CD4-positive, alpha-beta T cell treated with Interleukin-15 for 1 hour (primary cell): Measurements from ENCODE around the gene FOLH1.
"Not testable (repeated sequence)": the region's sequence is repeated elsewhere in the genome, so short reads cannot be mapped to it uniquely, and the experiment has no call there.

Experiments
- DNase-seq: peaks from one replicate; pipeline ENCODE4 v3.0.0-alpha.2; 2020

The FOLH1 gene

GRCh38 chr11:49208006-49208721 is at the start of gene FOLH1:
FOLH1 (minus strand) TSS chr11:49208602; CDS start chr11:49208409, 193 bp downstream.
- no peak for DNase-seq

- DNase-seq = not testable (repeated sequence)
Measured at GRCh38 chr11:49255148-49255547, 46.7 kb upstream of the FOLH1 start.

- DNase-seq = not testable (repeated sequence)
Measured at GRCh38 chr11:49251212-49251611, 42.8 kb upstream of the FOLH1 start.

- DNase-seq = not testable (repeated sequence)
Measured at GRCh38 chr11:49250398-49251115, 42.2 kb upstream of the FOLH1 start.

GRCh38 chr11:49249363-49249762 is 41.0 kb upstream of the FOLH1 start:
- DNase-seq = not testable (repeated sequence)

GRCh38 chr11:49233685-49234084 is 25.3 kb upstream of the FOLH1 start:
- DNase-seq = not testable (repeated sequence)

GRCh38 chr11:49233019-49233418 is 24.6 kb upstream of the FOLH1 start:
- not testable (repeated sequence) for DNase-seq

- DNase-seq = not testable (repeated sequence)
Measured at GRCh38 chr11:49231725-49232124, 23.3 kb upstream of the FOLH1 start.

- not testable (repeated sequence) for DNase-seq
Measured at GRCh38 chr11:49230534-49230933, 22.1 kb upstream of the FOLH1 start.

- DNase-seq = not testable (repeated sequence)
Measured at GRCh38 chr11:49230001-49230400, 21.6 kb upstream of the FOLH1 start.

GRCh38 chr11:49229136-49229535 is 20.7 kb upstream of the FOLH1 start:
- DNase-seq = not testable (repeated sequence)

GRCh38 chr11:49225255-49225785 is 16.9 kb upstream of the FOLH1 start:
- not testable (repeated sequence) for DNase-seq

GRCh38 chr11:49221112-49221511 is 12.7 kb upstream of the FOLH1 start:
- no peak for DNase-seq

- no peak for DNase-seq
Measured at GRCh38 chr11:49213026-49213560, 4.7 kb upstream of the FOLH1 start.

- not testable (repeated sequence) for DNase-seq
Measured at GRCh38 chr11:49206999-49207398, 1.4 kb downstream of the FOLH1 start.

- DNase-seq = no peak
Measured at GRCh38 chr11:49202287-49202976, 6.0 kb downstream of the FOLH1 start.

- not testable (repeated sequence) for DNase-seq
Measured at GRCh38 chr11:49196775-49197174, 11.6 kb downstream of the FOLH1 start.

GRCh38 chr11:49196002-49196401 is 12.4 kb downstream of the FOLH1 start:
- DNase-seq = not testable (repeated sequence)

- not testable (repeated sequence) for DNase-seq
Measured at GRCh38 chr11:49190287-49190686, 18.1 kb downstream of the FOLH1 start.

GRCh38 chr11:49186225-49186624 is 22.2 kb downstream of the FOLH1 start:
- not testable (repeated sequence) for DNase-seq

- DNase-seq = not testable (repeated sequence)
Measured at GRCh38 chr11:49185597-49185996, 22.8 kb downstream of the FOLH1 start.

- not testable (repeated sequence) for DNase-seq
Measured at GRCh38 chr11:49184756-49185155, 23.6 kb downstream of the FOLH1 start.

- DNase-seq = not testable (repeated sequence)
Measured at GRCh38 chr11:49177936-49178335, 30.5 kb downstream of the FOLH1 start.
